Fibroblast of mammary gland (primary cell): Measurements from ENCODE around the gene SERTAD1.

ENCODE experiments used
- DNase-seq: peaks from one replicate; pipeline ENCODE4 v3.0.0-alpha.2; 2010; ENCODE audit warnings: low read depth
- H3K4me3 ChIP-seq: 2 replicates; pipeline ENCODE4 v1.5.1; 2011; ENCODE audit warnings: low read depth, mild to moderate bottlenecking, low read length, moderate library complexity; ENCODE audit not compliant: control insufficient read depth
- TF ChIP-seq, protein P1 (sequence below): conservative IDR thresholded peaks from 2 replicates; pipeline ENCODE4 v1.5.1; 2011; ENCODE audit warnings: low read depth, low read length, inconsistent platforms; ENCODE audit not compliant: control insufficient read depth, insufficient read depth

SERTAD1 gene

DNA sequence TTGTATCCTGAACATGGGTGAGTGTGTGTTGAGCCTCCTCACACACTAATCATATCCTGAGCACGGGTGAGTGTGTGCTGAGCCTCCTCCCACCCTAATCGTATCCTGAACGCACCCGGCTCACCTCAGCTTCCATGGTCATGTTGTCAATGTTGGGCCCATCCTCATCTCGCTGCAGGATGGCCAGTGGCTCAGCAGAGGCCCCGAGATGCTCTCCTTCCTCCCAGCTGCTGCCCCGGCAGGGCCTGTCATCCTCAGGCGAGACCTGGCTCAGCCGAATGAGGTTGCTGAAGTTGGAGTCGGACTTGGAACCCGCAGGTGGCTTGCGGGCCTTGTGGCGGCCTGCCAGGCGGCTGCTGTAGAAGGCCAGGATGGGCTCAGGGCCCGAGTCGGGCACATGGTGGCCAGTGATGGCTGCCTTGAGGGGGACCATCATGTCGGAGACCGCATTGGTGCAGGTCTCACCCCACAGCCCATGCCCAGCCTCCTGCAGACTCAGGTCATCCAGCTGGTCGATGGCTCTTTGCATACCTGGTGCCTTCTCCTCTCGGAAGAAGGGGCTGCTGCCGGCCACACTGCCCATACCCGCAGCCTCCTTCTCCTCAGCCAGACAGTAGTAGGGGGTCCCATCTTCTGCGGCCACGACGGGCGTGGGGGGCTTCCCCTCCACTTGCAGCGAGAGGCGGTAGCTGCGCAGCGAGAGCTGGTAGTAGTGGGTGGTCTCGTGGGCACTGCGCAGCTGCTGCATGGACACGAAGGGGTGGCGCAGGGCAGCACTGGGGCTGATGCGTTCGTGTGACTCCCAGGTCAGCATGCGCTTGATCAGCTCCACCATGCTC, 45.4 kb downstream of the SERTAD1 start:
- TF ChIP-seq, protein P1, sequence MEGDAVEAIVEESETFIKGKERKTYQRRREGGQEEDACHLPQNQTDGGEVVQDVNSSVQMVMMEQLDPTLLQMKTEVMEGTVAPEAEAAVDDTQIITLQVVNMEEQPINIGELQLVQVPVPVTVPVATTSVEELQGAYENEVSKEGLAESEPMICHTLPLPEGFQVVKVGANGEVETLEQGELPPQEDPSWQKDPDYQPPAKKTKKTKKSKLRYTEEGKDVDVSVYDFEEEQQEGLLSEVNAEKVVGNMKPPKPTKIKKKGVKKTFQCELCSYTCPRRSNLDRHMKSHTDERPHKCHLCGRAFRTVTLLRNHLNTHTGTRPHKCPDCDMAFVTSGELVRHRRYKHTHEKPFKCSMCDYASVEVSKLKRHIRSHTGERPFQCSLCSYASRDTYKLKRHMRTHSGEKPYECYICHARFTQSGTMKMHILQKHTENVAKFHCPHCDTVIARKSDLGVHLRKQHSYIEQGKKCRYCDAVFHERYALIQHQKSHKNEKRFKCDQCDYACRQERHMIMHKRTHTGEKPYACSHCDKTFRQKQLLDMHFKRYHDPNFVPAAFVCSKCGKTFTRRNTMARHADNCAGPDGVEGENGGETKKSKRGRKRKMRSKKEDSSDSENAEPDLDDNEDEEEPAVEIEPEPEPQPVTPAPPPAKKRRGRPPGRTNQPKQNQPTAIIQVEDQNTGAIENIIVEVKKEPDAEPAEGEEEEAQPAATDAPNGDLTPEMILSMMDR: no peak
- H3K4me3 ChIP-seq: no peak overlapping the region
- DNase-seq: no peak

DNA sequence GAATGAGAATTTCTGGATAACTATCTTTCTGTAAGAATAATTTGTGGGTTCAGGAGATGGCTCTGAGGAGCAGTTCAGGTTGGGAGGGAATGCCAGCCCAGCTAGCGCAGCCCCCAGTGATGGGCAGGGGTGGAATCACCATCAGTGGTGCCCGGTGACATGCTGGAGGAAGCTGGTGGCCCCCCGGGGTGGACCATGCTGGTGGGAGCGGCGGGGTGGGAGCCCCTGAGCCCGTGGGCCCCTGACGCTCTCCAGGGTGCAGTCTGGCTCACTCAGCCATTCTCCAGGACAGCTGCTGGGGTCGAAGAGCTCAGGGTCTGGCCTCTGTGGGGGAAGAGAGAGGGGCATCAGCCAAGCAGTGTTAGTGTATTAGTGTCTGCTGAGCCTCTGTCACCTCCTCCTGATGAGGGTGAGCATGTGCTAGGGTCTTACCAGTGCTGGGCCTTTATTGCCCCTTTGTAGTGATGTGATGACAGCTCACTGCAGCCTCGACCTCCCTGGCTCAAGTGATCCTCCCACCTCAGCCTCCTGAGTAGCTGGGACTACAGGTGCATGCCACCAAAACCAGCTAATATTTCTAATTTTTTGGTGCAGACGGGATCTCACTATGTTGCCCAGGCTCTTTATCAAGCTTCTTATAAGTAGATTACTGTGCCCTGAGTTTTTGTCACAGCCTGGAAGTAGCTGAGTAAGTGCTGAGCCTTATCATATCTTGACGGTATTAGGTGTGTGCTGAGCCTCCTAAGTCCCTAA, 46.2 kb downstream of the SERTAD1 start:
- TF ChIP-seq, protein P1: no peak
- H3K4me3 ChIP-seq: no peak overlapping the region
- DNase-seq: no peak

DNA sequence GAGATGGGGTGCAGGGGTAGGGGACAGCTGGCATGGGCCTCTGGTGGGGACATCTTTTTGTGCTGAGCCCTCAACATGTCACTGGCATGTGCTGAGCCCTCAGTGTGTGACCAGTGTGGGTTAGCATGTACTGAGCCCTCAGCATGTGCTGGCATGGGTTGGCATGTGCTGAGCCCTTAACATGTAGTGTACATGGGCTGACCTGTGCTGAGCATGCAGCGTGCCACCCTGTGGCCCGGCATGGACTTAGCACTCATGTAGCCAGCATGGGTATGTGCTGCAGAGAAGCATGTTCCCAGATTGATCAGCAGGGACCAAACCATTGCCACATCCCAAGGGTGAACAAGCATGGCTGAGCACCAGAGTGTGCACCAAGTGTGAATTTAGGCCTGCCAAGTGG, 47.3 kb downstream of the SERTAD1 start:
- DNase-seq: no peak
- TF ChIP-seq, protein P1: no peak
- H3K4me3 ChIP-seq: no peak overlapping the region

DNA sequence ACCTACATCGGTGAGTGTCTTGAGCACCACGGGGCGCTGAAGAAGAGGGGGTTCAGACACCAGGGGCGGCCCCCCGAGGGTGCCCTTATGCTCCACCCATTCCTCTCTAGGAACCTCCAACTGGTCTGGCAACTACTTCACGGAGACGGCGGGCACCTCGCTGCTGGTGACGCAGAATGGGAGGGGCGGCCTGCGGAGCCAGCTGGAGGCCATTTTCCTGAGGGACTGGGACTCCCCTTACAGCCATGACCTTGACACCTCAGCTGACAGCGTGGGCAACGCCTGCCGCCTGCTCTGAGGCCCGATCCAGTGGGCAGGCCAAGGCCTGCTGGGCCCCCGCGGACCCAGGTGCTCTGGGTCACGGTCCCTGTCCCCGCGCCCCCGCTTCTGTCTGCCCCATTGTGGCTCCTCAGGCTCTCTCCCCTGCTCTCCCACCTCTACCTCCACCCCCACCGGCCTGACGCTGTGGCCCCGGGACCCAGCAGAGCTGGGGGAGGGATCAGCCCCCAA, 47.9 kb downstream of the SERTAD1 start:
- no peak overlapping the region for H3K4me3 ChIP-seq
- no peak for DNase-seq
- TF ChIP-seq, protein P1: no peak

DNA sequence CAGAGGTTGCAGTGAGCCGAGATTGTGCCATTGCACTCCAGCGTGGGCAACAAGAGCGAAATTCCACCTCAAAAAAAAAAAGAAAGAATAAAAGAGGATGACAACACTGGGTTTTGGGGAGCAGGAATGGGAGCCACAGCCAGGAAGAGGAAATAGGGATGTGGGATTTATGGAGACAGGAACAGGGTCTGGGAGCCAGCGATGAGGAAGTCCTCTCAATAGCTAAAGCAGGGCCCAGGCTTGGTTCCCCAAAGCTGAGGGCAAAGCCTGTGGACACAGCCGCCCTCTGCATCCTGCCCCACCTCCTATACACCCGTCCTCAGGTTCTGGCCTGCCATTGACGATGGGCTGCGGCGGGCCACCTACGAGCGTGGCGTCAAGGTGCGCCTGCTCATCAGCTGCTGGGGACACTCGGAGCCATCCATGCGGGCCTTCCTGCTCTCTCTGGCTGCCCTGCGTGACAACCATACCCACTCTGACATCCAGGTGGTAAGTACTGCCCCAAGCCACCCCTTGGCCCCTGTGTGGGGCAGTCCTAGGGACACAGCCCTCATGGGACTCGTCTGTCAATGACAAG, 49.4 kb downstream of the SERTAD1 start:
- TF ChIP-seq, protein P1: no peak
- DNase-seq: no peak
- no peak overlapping the region for H3K4me3 ChIP-seq

DNA sequence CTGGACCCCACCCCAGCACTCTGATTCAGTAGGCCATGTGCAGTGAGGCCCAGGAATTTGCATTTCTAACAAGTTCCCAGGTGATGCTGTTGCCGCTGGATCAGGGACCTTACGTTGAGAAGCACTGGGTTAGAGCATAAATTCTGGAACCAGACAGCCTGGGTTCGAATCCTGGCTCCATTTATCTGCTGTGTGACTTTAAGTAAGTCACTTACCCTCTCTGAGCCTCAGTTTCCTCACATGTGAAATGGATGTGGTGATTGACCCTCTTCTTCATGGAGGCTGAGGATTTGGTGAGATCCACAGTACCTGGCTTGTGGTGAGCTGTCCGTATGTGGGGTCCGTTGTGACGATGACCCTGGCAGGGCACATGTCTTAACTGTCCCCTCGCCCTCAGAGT, 51.7 kb downstream of the SERTAD1 start:
- H3K4me3 ChIP-seq: no peak overlapping the region
- DNase-seq: no peak
- TF ChIP-seq, protein P1: no peak
